HTERT RPE-1 (cell line): ENCODE measurements around the gene IP6K1.

ENCODE experiments used
- in situ Hi-C: fragments of 300-500 bp; cut with MboI; formaldehyde crosslinking; loops from 4 replicates; pipeline ENCODE4 v1.14.3; 2020; ENCODE audit warnings: low sequenced_read_pairs

The IP6K1 gene

DNA sequence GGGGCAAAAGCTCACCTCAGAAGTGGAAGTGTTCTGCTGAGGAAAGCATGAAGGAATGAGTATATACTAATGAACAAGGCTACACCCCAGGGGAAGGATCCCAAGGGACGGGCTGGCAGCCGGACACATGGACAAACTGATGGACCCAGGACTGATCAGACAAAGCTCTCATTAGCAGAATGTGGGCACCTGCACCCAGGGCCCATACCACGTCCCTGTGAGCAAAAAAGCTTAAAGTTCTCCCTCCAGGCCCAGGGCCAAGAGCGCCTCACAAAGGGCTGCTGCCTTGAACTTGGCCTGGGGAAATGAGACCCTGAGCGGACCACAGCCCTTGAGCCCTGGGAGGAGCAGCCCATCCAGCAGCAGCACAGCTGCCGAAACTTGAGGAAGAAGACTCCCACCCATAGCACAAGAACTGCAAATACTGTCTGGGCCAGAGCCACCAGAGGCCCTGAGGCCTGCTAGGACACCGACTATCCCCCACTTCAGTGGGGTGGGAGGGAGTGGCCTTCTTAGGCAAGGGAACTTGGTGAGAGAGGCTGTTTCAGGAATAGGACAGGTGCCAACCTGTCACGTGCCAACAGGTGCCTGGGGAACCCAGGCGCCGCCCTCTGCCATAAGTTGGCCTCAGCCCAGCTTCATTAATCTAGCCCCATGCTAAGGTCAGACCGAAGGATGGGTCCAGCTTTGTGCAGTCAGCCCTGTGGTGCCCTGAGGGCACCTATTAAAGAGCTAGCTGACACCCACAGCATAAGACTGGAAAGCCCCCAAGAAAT is 60.2 kb downstream of the IP6K1 start:
- in situ Hi-C loops, result no loop called here

DNA sequence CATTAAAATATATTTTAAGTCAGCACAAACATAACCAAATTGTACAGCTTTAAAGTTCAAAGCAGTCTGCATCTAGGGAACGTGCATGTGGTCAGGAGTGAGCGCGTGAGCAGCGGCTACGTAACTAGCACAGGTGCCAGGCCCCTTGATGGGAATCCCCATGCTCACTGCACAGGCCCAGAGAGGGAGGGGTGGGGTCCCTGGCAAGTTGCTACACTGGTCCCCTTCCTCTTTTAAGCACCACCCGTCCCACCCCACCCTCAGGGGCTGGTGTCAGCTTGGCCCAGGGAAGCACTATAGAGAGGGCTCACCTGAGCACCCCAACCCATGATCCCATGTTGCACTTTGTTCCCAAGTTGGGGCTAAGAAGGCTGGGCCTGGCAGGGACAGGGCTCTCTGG is 61.8 kb downstream of the IP6K1 start:
- in situ Hi-C loops, result no loop called here

DNA sequence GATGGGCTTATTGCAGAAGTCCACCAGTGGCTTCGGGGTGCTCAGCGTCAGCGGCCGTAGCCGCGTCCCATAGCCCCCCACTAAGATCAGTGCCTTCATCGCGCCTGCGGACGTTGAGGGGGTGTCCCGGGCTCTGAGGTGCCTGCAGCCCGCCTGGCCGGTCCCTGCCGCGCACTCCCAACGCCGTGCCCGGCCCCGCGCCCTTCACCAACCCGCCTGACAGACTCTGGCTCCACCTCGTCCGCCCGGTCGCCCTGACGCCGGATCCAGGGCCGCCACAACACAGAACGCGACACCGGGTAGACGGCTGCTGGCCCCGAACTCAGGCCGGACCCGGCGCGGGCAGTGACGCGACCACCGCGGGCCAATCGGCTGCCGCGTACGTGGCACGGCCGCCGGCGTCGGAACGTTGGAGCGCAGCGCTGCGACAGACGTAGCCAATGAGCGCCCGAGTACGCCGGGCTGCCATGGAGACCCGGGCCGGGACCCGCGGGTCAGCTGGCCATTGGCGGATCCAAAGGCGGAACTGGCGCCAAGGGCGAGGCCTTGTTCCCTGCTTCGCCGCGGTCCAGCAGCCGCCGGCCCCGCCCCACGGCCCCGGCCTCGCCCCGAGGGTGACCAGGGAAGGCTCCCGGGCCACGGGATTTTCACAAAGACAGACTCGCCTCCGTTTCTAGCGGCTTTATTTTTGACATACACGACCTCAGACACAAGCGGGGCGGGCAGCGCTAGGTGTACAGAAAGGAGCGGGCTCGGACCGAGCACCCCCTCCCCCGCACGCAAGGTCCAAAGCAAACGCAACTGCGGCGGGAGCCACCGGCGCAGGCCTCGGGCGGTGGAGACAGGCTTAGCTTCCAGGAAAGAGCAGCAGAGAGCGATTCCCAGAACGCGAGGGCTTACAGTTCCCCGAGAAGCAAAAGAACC is 62.5 kb downstream of the IP6K1 start, which contains the start of gene GMPPB:
GMPPB (minus strand) TSS at position 324 of the 924 bp plus-strand sequence; CDS start at position 99, 225 bp downstream.
- in situ Hi-C loops, result no loop called here

DNA sequence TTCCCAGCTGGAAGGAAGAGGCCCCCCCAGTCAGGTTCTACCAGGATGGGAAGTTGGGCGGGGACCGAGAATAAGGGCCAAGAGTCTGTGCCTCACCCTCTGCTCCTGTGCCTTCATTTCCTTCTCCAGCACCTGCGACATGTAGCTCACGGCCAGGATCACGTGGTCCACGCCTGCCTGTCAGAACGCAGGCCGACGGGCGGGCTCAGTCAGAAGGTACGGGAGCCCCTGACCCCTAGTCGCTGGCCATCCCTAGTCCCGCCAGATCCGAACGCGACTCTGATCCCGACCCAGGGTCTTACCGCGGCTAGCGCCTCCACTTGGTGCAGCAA is 63.1 kb downstream of the IP6K1 start:
- in situ Hi-C loops, result no loop called here

DNA sequence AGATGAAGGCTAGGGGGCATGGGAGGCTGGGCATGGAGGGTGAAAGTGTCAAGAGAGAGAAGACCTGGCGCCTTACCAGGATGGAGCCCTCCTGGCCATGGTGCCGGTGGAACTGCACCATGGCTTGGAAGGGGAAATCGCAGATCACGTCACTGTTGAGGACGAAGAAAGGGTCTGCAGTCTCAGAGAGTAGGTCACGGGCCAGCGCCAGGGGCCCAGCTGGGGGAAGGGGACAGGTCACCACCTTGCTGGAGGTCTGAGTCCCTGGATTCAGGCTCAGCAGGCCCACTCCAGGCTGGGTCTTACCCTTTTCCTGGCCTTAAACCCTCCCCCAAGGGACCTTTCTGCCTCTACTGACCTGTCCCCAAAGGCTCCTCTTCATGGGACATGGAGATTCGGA is 63.4 kb downstream of the IP6K1 start:
- in situ Hi-C loops, result no loop called here

DNA sequence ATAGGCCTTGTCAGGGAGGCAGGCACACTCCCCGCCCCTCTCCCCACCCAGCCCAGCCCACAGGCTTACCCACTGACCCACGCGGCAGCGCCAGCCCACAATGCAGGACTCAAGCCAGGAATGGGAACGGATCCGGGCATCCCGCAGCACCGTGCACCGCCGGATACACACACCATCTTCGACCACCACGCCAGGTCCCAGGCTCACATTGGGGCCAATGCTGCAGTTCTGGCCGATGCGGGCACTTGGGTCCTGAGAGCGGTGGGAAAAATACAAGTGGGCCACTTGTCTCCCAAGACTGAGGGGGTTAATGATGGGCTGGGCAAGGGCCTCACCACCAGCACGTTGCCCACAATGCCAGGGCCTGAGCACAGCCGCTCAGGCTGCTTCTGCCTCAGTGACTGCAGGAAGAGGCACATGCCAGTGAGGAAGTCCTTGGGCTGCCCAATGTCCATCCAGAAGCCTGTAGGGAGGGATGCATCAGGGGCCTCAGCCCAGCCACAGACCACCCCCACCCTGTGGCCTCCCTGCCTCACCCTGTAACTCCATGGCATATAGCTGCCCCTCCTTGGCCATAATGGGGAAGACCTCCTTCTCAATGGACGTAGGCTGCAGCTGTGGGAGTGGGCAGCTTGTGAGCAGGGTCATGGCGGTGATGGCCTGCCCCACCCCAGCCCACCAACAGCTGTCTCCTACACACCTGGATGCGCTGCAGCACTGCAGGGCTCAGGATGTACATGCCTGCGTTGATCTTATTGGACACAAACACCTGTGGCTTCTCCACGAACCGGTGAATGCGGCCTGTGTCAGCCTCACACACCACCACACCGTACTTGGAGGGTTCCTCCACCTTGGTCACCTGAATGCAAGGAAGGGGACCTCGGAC is 64.2 kb downstream of the IP6K1 start:
- in situ Hi-C loops, result no loop called here

DNA sequence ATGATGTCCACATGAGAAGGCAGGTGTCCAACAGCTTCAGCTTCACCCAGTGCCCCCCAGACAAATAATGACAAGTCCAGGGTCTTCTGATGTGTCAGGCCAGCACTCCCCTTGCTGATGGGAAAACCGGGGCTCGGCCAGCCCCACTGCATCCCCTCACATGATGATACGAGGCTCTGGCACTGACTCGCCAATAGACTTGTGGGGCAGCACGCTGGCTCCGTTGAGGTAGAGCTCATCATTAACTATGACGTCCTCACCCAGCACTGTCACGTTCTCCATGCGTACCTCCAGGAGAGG is 64.8 kb downstream of the IP6K1 start:
- in situ Hi-C loops, result no loop called here

DNA sequence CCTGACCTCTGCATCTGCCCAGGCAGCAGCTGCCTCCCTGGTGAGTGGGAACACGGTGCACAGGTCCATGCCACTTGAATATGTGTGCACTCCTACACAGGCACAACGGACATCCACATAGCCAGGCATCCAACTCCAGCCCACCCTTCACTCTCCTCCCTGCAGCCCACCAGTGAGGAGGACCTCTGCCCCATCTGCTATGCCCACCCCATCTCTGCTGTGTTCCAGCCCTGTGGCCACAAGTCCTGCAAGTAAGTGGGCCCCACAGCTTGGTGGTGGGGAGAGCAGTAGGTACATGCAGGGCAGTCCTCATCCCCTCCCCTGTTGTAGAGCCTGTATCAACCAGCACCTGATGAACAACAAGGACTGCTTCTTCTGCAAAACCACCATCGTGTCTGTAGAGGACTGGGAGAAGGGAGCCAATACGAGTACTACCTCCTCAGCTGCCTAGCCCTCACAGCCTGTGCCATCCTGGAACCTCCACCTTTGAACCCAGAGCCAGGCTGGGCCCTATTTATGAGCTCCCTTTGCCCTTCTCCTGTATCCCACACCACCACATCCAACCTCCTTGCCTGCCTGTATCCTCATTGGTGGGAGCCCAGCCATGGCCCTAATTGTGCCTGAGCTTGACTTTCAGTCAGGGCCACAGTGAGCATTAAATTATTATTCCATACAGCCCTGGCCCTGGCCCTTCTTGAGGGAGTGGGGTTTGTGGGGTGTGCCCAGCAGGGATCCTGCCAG is 65.3 kb downstream of the IP6K1 start:
- in situ Hi-C loops, result no loop called here

DNA sequence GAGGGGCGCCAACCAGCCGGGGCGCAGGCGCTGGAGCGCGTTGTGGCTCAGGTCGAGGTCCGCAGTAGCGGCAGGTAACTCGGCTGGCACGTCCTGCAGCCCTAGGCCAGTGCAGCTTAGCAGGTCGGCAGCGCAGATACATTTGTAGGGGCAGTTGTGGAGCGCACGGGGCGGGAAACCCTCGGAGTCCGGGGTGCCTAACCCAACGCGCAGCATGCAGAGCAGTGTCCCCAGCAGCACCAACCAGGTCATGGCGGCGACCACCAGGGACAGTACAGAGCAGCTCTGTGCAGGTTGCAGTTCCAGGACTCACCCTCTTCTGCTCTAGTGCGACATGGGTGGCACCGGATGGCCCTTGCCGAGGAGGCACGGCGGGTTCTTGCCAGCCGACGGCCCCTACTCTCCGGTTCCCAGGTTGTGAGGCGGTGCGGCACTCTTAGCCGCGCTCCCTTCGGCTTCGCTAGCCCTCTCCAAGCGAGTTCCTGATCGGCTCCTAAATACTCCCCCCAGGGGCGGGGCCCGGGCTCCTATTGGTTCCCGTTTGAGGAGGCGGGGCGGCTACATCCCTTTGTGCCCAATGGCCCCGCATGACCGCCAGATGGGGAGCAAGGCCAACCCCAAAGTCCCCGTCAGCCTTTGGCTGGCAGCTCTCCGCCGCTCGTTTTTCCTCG is 67.0 kb downstream of the IP6K1 start, which contains the start of gene AMIGO3:
AMIGO3 (minus strand) TSS at position 471 of the 671 bp plus-strand sequence; CDS start at position 252, 219 bp downstream.
- in situ Hi-C loops, result no loop called here

DNA sequence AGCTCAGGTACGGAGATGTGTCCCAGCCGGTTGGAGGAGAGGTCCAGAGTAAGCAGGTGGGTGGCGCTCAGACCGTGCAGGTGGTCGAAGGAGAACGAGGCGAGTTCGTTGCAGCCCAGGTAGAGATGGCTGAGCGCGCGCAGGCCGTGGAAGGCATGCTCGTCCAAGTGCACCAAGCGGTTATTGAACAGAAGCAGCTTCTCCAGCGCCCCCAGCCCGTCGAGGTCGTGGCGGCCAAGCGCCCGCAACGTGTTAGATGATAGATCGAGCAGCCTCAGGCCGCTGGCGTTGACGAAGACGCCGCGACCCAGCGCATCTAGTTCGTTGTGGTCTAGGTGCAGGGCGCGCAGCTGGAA is 67.5 kb downstream of the IP6K1 start:
- in situ Hi-C loops, result no loop called here

DNA sequence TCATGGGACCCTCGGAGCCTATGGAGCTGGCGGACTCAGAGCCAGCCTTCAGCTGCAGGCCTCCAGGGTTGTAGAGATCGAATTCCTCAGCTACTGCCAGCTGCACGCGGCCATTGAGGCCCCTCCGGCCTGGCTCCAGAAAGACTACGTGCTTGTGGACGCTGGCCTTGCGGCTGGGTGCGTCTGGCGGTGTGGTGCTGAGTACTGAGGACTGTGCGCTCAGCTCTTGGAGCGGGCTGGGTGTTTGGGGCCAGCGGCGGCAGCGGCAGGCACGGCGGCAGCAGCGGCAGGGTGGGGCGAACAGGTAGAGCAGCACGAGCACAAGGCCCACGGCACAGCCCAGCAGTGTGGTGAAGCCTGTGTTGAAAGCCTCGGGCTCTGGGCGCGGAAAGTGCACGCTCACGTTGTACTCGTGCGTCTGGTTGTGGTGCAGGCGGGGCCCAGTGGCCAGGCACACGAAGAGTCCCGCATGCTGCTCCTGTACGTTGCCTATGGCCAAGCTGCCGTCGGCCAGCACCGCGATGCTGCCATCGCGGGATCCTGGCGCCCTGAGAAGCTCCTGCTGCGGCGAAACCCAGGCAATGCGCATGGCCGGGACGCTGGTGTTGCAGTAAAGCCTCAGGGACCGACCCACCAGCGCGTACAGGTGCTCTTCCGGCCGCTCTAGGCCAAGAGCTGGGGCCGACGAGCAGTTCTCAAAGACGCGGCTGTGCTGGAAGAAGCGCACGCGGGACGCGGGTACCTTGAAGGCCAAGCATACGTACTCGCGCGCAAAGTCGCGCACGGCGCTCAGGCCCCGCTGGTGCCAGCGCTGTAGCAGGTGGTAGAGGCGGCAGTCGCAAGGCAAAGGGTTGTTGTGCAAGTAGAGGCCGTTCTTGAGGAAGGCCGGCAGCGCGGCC is 68.1 kb downstream of the IP6K1 start:
- in situ Hi-C loops, result no loop called here

DNA sequence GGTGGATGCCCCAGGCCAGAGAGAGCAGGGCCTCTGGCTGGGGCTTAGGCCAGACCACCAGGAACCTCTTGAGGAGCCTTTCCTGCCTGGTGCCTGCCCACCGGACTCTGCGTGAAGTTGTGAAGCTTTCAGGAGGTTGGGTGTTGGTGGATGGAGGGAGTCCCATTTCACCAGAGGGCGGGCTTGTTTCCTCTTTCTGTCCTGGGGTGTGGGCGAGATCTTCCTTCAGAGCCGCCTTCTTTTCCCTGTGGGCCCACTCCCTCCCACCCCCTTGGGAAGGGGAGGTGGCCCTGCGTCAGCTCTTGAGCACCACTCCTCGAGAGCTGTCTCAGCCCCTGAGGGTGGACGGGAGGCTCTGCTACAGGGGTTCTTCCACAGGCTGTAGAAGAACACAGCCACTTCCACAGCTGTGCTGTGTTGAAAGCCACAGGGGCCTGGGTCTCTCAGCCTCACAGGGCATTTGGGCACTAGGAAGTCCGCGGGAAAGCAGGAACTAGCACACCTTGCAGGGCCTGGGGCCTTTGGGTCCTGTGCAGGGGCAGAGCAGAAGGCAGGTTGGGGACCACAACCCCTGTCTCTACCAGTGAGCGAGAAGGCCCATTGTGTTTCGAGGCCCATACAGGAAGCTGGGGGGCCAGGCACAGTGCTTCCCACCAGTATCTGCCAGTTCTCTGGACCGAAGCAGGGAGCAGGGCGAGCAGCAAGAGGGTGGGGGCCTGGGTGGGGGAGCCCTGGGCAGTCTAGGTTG is 69.0 kb downstream of the IP6K1 start:
- in situ Hi-C loops, result no loop called here

DNA sequence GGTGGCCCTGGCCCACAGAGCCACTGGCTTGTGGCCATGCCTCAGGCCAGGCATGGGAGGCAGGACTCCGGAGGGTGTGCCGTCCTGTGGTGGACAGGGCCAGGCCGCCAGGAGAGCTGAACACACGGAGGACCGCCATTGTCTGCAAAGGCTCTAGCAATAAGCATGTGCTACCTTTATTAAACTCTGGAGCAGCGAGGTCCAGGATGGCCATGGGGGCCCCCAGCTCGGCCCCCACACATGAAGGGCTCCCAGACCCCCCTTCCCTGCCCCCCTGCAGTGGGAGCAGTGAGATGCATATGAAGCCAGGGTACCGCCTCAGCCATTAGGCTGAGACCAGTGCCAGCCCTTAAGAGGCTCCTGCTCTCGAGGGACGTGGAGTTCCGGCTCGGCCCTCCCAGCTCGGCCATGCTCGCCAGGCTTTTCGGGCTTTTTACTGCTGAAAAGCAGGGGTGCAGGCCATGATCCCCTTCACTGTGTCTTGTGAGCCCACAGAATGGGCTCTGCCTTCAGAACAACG is 69.6 kb downstream of the IP6K1 start:
- in situ Hi-C loops, result no loop called here

DNA sequence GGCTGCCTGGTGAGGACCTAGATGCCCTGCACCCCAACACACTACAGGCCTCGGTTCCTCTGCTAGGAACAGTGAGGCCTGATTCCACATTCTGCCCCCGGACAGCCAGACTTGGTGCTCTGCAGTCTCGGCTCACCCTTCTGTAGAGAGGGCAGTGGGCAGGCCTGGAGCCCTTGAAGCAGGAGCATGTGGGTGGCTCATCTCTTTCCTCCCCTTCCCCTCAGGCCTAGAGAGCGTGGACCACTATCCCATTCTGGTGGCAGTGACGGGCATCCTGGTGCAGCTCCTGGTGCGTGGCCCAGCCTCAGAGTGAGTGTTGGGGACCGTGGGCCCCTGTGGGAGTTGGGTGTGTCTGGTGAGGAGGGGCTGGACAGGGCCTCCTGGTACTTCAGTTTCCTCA is 70.2 kb downstream of the IP6K1 start:
- in situ Hi-C loops, result no loop called here

DNA sequence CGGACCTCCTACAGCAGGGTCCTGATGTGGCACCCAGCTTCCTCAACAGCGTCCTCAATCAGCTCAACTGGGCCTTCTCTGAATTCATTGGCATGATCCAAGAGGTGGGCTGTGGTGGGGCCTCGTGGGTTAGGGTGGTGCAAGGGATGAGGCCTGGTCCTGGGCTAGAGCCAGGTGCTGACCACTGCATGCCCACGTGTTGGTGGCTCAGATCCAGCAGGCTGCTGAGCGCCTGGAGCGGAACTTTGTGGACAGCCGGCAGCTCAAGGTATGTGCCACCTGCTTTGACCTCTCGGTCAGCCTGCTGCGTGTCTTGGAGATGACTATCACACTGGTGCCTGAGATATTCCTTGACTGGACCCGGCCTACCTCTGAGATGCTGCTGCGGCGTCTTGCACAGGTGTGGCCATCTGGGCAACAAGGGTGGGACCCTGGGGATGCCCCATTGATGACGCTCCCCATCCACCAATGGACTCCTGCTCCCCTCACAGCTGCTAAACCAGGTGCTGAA is 70.7 kb downstream of the IP6K1 start:
- in situ Hi-C loops, result no loop called here

DNA sequence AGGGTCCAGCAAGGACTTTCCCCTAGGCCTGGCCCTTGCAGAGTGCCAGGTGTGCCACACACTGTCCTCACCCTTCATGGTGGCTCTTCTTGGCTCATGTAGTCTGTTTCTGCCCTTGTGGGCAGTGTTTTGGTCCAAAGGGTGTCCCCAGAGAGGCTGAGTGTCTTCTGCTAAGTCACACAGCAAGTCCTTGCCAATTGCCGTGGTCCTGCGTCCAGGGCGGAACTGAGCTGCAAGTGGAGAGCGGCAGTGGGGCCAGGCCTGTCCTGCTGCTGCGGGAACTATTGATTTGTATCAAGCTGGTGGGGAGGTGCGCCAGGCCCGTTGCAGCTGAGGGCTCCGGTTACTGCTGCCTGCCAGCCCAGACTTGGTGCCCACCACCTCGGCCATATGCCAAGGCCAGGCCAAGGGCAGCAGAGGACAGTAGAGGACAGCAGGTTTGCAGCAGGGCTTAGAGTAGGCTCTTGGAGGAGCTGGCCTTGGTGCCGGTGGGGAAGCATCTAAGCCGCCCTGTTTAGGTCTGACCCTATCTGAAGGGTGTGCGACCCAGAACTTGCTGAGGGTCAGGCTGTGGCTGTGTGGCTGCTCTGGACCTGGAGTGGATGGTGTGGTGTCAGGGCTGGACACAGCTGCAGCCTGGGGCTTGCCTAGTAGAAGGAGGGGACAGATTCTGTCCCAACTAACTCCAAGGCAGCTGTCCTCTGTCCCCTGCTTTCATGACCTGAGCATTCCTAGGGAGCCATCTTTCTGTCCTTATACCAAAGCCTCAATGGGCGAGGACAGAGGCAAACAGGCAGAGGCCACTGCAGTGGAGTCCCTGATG is 71.4 kb downstream of the IP6K1 start:
- in situ Hi-C loops, result no loop called here
